ENCODE results near the gene RAB33A. TPM values are rescaled to one million over a fixed set of nuclear protein-coding genes. Genes with fewer than 3 reads are reported as not detected.

The RAB33A gene
- total RNA-seq, 1 experiment from 2014 or later, result not detected

GRCh38 chrX:130173190-130173895 is 1.6 kb downstream of the RAB33A start:
- Histone ChIP-seq H3K9me2 (ENCODE audit: insufficient read depth) (no peaks in the 10 kb centered on the region), H2AFZ (ENCODE audit: low read depth, low read length, poor library complexity, severe bottlenecking) (no peak overlapping the region), H3K4me1 (ENCODE audit: control insufficient read depth in 1 of 2, insufficient read depth in 2 of 2, low read length in 2 of 2) (0 out of 4 replicates have a peak, but pooled peaks cover 0 to 9% of the 10 kb centered on the region in 2 experiments), H3K36me3 (ENCODE audit: control insufficient read depth in 1 of 2, insufficient read depth in 2 of 2, low read length in 2 of 2) (no peaks in the 10 kb centered on the region), H3K4me3 (replicated peaks in 1 of 2; ENCODE audit: low read depth in 1 of 2, low read length in 2 of 2) (no peak overlapping the region), H3K27me3 (ENCODE audit: insufficient read depth, low read length) (no peaks in the 10 kb centered on the region), H3K79me2 (ENCODE audit: insufficient read depth, low read length) (no peaks in the 10 kb centered on the region), H3K27ac (ENCODE audit: low read depth, low read length) (no peak overlapping the region), H4K20me1 (ENCODE audit: insufficient read depth) (no peaks in the 10 kb centered on the region), H3K9ac (ENCODE audit: low read length) (no peak overlapping the region), H3K4me2 (ENCODE audit: low read length) (no peak overlapping the region), H3K9me3 (ENCODE audit: control insufficient read depth in 1 of 2, insufficient read depth in 1 of 2, low read depth in 1 of 2, low read length in 2 of 2) (no peaks in the 10 kb centered on the region)
- no peak for DNase-seq (ENCODE audit: low read depth, low spot score)
- TF ChIP-seq ZFX (IDR thresholded peaks at IDR 0.05) (no peak), EGR1 (IDR thresholded peaks at IDR 0.05; ENCODE audit: low read depth) (no peak), REST (IDR thresholded peaks at IDR 0.05; ENCODE audit: low read depth) (no peak), ELF1 (IDR thresholded peaks at IDR 0.05; ENCODE audit: borderline replicate concordance, low read depth) (no peak), CBX3 (IDR thresholded peaks at IDR 0.05; ENCODE audit: low read depth) (no peak), RAD21 (IDR thresholded peaks at IDR 0.05; ENCODE audit: low read depth) (no peak), POLR2AphosphoS5 (IDR thresholded peaks at IDR 0.05; ENCODE audit: low read depth, low read length) (no peak), POLR2A (IDR thresholded peaks at IDR 0.05; ENCODE audit: borderline replicate concordance, extremely low read depth, insufficient read depth, insufficient read length) (no peak), ZBTB33 (IDR thresholded peaks at IDR 0.05; ENCODE audit: extremely low read depth, insufficient replicate concordance, low read length) (no peak), EZH2phosphoT487 (IDR thresholded peaks at IDR 0.05; ENCODE audit: borderline replicate concordance) (no peak), CTCF (IDR thresholded peaks at IDR 0.05 in 2 of 3, conservative IDR thresholded peaks at IDR 0.05 in 1 of 3; ENCODE audit: borderline replicate concordance in 1 of 3, insufficient read depth in 1 of 3, low read depth in 2 of 3, low read length in 2 of 3) (no peak), SP1 (IDR thresholded peaks at IDR 0.05; ENCODE audit: low read depth) (no peak), YY1 (IDR thresholded peaks at IDR 0.05; ENCODE audit: extremely low read depth, insufficient replicate concordance, low read depth, low read length) (no peak), ZNF274 (IDR thresholded peaks at IDR 0.05; ENCODE audit: low read depth, low read length) (no peak), JUND (IDR thresholded peaks at IDR 0.05) (no peak), TCF7L2 (IDR thresholded peaks at IDR 0.05; ENCODE audit: borderline replicate concordance, extremely low read depth, insufficient read depth, insufficient read length) (no peak), CEBPB (IDR thresholded peaks at IDR 0.05; ENCODE audit: low read depth) (no peak), SRF (IDR thresholded peaks at IDR 0.05; ENCODE audit: low read depth) (no peak), EZH2 (IDR thresholded peaks at IDR 0.05) (no peak), FOSL1 (IDR thresholded peaks at IDR 0.05; ENCODE audit: low read depth) (no peak)
- POLR2A ChIA-PET, result interaction anchor here (0.6 to 1.9 kb wide), 2 partner anchors 8 to 52 kb away, joined by 4 to 8 read pairs; partner anchors contain the start of gene AIFM1
- CTCF ChIA-PET, result no interaction called here
- no peak for ATAC-seq
- RAD21 ChIA-PET (ENCODE audit: low non-redundant PET in 1 of 2, low total read pairs in 2 of 2, uncharacterized antibody in 2 of 2, unreplicated experiment in 2 of 2), result no interaction called here
- intact Hi-C loops (cut with micrococcal nuclease), result no loop called here
- no TSS peak for BruUV-seq (replicated peaks)

Measured in HCT116 (cell line).